HG03280 (cell line): ENCODE results near the gene MEPCE.
A peak's percentile ranks its signal among the peaks of the same experiment; 100 is the strongest.
"Not testable (repeated sequence)": the region's sequence is repeated elsewhere in the genome, so short reads cannot be mapped to it uniquely, and the experiment has no call there.

Source experiments
- ATAC-seq: cut with Tn5 transposase; IDR thresholded peaks from one replicate; pipeline ENCODE4 v1.9.1; 2021; ENCODE audit warnings: mild to moderate bottlenecking, moderate library complexity; ENCODE audit not compliant: unreplicated experiment

MEPCE gene

GRCh38 chr7:100433276-100433591 is 3.6 kb downstream of the MEPCE start:
- ATAC-seq, result no peak

- no peak for ATAC-seq
Measured at GRCh38 chr7:100433592-100434296, 4.1 kb downstream of the MEPCE start.

GRCh38 chr7:100434297-100435144 is 4.9 kb downstream of the MEPCE start:
- ATAC-seq, result no peak

GRCh38 chr7:100435401-100436304 is 6.0 kb downstream of the MEPCE start:
- ATAC-seq, result peak; percentile 29

- no peak for ATAC-seq
Measured at GRCh38 chr7:100437150-100438100, 7.8 kb downstream of the MEPCE start.

GRCh38 chr7:100438172-100438571 is 8.5 kb downstream of the MEPCE start:
- no peak for ATAC-seq

GRCh38 chr7:100438731-100439130 is 9.1 kb downstream of the MEPCE start:
- ATAC-seq, result not testable (repeated sequence)

GRCh38 chr7:100439244-100439643 is 9.6 kb downstream of the MEPCE start:
- not testable (repeated sequence) for ATAC-seq

- no peak for ATAC-seq
Measured at GRCh38 chr7:100441641-100442535, 12.3 kb downstream of the MEPCE start.

- no peak for ATAC-seq
Measured at GRCh38 chr7:100443096-100443840, 13.6 kb downstream of the MEPCE start.

GRCh38 chr7:100444311-100445278 is 15.0 kb downstream of the MEPCE start:
- ATAC-seq, result no peak

- ATAC-seq, result no peak
Measured at GRCh38 chr7:100446040-100446439, 16.4 kb downstream of the MEPCE start.

GRCh38 chr7:100447363-100447762 is 17.7 kb downstream of the MEPCE start:
- not testable (repeated sequence) for ATAC-seq

GRCh38 chr7:100449190-100449795 is 19.7 kb downstream of the MEPCE start:
- ATAC-seq, result no peak

- ATAC-seq, result no peak
Measured at GRCh38 chr7:100452513-100452912, 22.9 kb downstream of the MEPCE start.

GRCh38 chr7:100453854-100454253 is 24.2 kb downstream of the MEPCE start:
- not testable (repeated sequence) for ATAC-seq

- no peak for ATAC-seq
Measured at GRCh38 chr7:100455206-100455605, 25.6 kb downstream of the MEPCE start.
